HepG2 (cell line): ENCODE data around the gene ZBTB34. TPM values are rescaled to one million over a fixed set of nuclear protein-coding genes. Genes with fewer than 3 reads are reported as not detected.

Experiments
- ATAC-seq: fragments of 200-7000 bp; cut with Tn5 transposase; 3 replicates; pipeline ENCODE4 v1.9.1; 2020; ENCODE audit warnings: mild to moderate bottlenecking, moderate library complexity
- BruUV-seq: library from RNA; stranded (reverse); fragments of 400-500 nt; replicated peaks from 2 replicates; lab custom pipeline; 2021; lab: Mats Ljungman, UMichigan
- CTCF ChIA-PET: fragments of 300-600 bp; formaldehyde crosslinking; extraction: SDS; loops from one replicate; lab custom pipeline; 2021; ENCODE audit warnings: low total read pairs, inconsistent platforms, low intra/inter-chr PET ratio; lab: Yijun Ruan, JAX
- POLR2A ChIA-PET: fragments of 350-600 bp; sonication (Branson Sonifier 250); formaldehyde crosslinking; loops from one replicate; lab custom pipeline; 2020; ENCODE audit warnings: antibody characterized with exemption, inconsistent platforms; lab: Yijun Ruan, JAX
- DNase-seq: peaks from one replicate; pipeline ENCODE4 v3.0.0-alpha.2; 2015; ENCODE audit warnings: low spot score
- FAIRE-seq: peaks from 3 replicates; lab custom pipeline; 2011; peaks lifted over from hg19 to GRCh38; lab: Jason Lieb, UNC
- H2AFZ ChIP-seq: one replicate; pipeline ENCODE4 v1.6.1; 2011; ENCODE audit warnings: low read length, inconsistent platforms
- H3K27ac ChIP-seq: fragments of 300-600 bp; 3 replicates; pipeline ENCODE4 v1.8.0; 2011; ENCODE audit warnings: mixed run types, mild to moderate bottlenecking, mixed read lengths, low read length, inconsistent platforms; ENCODE audit not compliant: insufficient read depth; ENCODE audit errors: extremely low read length
- H3K27me3 ChIP-seq, 2 experiments: fragments of 200-600 bp in 1 of 2; 2 replicates in 1 of 2; 3 replicates in 1 of 2; pipeline versions ENCODE4 v1.6.0 to v1.8.0; 2011; ENCODE audit warnings: low read length in 2 of 2, mild to moderate bottlenecking in 2 of 2, moderate library complexity in 2 of 2, inconsistent platforms in 1 of 2; ENCODE audit not compliant: insufficient read depth in 2 of 2, control insufficient read depth in 1 of 2
- H3K36me3 ChIP-seq, 2 experiments: fragments of 200-600 bp in 1 of 2; replicated peaks in 1 of 2; 2 replicates in 1 of 2; 3 replicates in 1 of 2; pipeline versions ENCODE4 v1.5.1 to v1.8.0; 2011; ENCODE audit warnings: low read length in 2 of 2, inconsistent platforms in 1 of 2; ENCODE audit not compliant: insufficient read depth in 2 of 2, control insufficient read depth in 1 of 2
- H3K4me1 ChIP-seq: 2 replicates; pipeline ENCODE4 v1.5.1; 2012; ENCODE audit warnings: low read length, inconsistent platforms; ENCODE audit not compliant: insufficient read depth
- H3K4me2 ChIP-seq: 2 replicates; pipeline ENCODE4 v1.6.0; 2011; ENCODE audit warnings: low read depth, low read length, inconsistent platforms
- H3K4me3 ChIP-seq, 3 experiments: fragments of 200-600 bp in 1 of 3; sonication (generic), shearing (Covaris generic) in 1 of 3; replicated peaks in 1 of 3; 2 replicates each; pipeline ENCODE4 v1.5.1; 2011 to 2016; ENCODE audit warnings: low read length in 3 of 3, inconsistent platforms in 2 of 3, low read depth in 2 of 3, mild to moderate bottlenecking in 2 of 3, control low read depth in 1 of 3, mixed read lengths in 1 of 3; ENCODE audit not compliant: insufficient read depth in 1 of 3
- H3K79me2 ChIP-seq: one replicate; pipeline ENCODE4 v1.6.1; 2011; ENCODE audit warnings: low read length, inconsistent platforms; ENCODE audit not compliant: insufficient read depth
- H3K9ac ChIP-seq: 2 replicates; pipeline ENCODE4 v1.6.0; 2011; ENCODE audit warnings: mild to moderate bottlenecking, low read depth, low read length, inconsistent platforms; ENCODE audit not compliant: insufficient read depth
- H3K9me3 ChIP-seq: 2 replicates; pipeline ENCODE4 v1.5.1; 2012; ENCODE audit warnings: mild to moderate bottlenecking, low read length
- H4K20me1 ChIP-seq: 2 replicates; pipeline ENCODE4 v1.6.0; 2011; ENCODE audit warnings: inconsistent platforms, mild to moderate bottlenecking, low read length, moderate library complexity; ENCODE audit not compliant: insufficient read depth
- DMAP1 ChIP-seq: IDR thresholded peaks from 2 replicates; pipeline ENCODE4 v1.6.1; 2016
- HNRNPK ChIP-seq: fragments of 200-400 bp; formaldehyde crosslinking; IDR thresholded peaks from 2 replicates; pipeline ENCODE4 v1.6.1; 2018; ENCODE audit warnings: low read length, low read depth, moderate library complexity, mild to moderate bottlenecking; ENCODE audit not compliant: poor library complexity, severe bottlenecking
- RAD51 ChIP-seq: fragments of 450-650 bp; IDR thresholded peaks from 2 replicates; pipeline ENCODE4 v1.6.1; 2016; ENCODE audit warnings: borderline replicate concordance
- TBL1XR1 ChIP-seq: fragments of 150-350 bp; IDR thresholded peaks from 2 replicates; pipeline ENCODE4 v1.6.1; 2014; ENCODE audit warnings: borderline replicate concordance, low read length; ENCODE audit not compliant: partially characterized antibody
- ZNF124 ChIP-seq: sonication (generic); formaldehyde crosslinking; IDR thresholded peaks from 2 replicates; pipeline ENCODE4 v1.4.0; 2020; ENCODE audit warnings: missing genetic modification reagents
- ZNF224 ChIP-seq: sonication (generic); formaldehyde crosslinking; IDR thresholded peaks from 2 replicates; pipeline ENCODE4 v1.5.0; 2020; ENCODE audit warnings: mild to moderate bottlenecking, missing genetic modification reagents
- ZNF235 ChIP-seq: sonication (generic); formaldehyde crosslinking; IDR thresholded peaks from 2 replicates; pipeline ENCODE4 v1.8.1; 2023; ENCODE audit warnings: mild to moderate bottlenecking, missing genetic modification reagents, borderline replicate concordance
- ZNF383 ChIP-seq: sonication (generic); formaldehyde crosslinking; IDR thresholded peaks from 2 replicates; pipeline ENCODE4 v1.4.0; 2020; ENCODE audit warnings: missing genetic modification reagents, mild to moderate bottlenecking, borderline replicate concordance
- ZNF451 ChIP-seq: sonication (generic); formaldehyde crosslinking; IDR thresholded peaks from 2 replicates; pipeline ENCODE4 v1.5.0; 2020; ENCODE audit warnings: mild to moderate bottlenecking, missing genetic modification reagents
- ZNF615 ChIP-seq: sonication (generic); formaldehyde crosslinking; IDR thresholded peaks from 2 replicates; pipeline ENCODE4 v1.5.0; 2020; ENCODE audit warnings: mild to moderate bottlenecking, missing genetic modification reagents, borderline replicate concordance
- WGBS: methylation state at CpG from one replicate; pipeline ENCODE4 v1.1.6; 2017; ENCODE audit warnings: low lambda C conversion rate; 5-methylcytosine and 5-hydroxymethylcytosine counted together
- in situ Hi-C: cut with HindIII; loops from 2 replicates; pipeline ENCODE4 v1.10.0; 2017; ENCODE audit warnings: low pct_unique_long_range_greater_than_20kb; ENCODE audit not compliant: extremely low pct_ligation_motif_present
- intact Hi-C: fragments of 100-400 bp; cut with micrococcal nuclease; formaldehyde crosslinking; loops from one replicate; pipeline ENCODE4 v1.10.0; 2022; ENCODE audit not compliant: unreplicated experiment
- polyA plus RNA-seq, 8 experiments: library from polyadenylated mRNA; depleted of rRNA in 3 of 8; stranded (reverse) in 7 of 8; unstranded in 1 of 8; fragments of >200 nt; fragmentation: Illumina TruSeq in 4 of 8; extraction: Trizol in 4 of 8; gene quantifications; 2 replicates each; pipeline versions ENCODE4 v1.2.1 to v1.2.3, GENCODE V29; 2011 to 2016; ENCODE audit warnings: low read depth in 4 of 8, missing spikeins in 1 of 8, mixed read lengths in 1 of 8; ENCODE audit not compliant: insufficient read depth in 1 of 8
- total RNA-seq, 5 experiments: library from RNA; depleted of rRNA; stranded (reverse); fragments of >200 nt; fragmentation: Illumina TruSeq; extraction: Trizol; gene quantifications; 2 replicates each; pipeline ENCODE4 v1.2.3, GENCODE V29; 2016; ENCODE audit warnings: low read depth in 1 of 5
- TF ChIP-seq, protein P1 (sequence below): sonication (generic); formaldehyde crosslinking; IDR thresholded peaks from 2 replicates; pipeline ENCODE4 v1.4.0; 2020; ENCODE audit warnings: missing genetic modification reagents
- TF ChIP-seq, protein P2 (sequence below): sonication (generic); formaldehyde crosslinking; IDR thresholded peaks from 2 replicates; pipeline ENCODE4 v1.8.1; 2022; ENCODE audit warnings: mild to moderate bottlenecking, missing genetic modification reagents
- TF ChIP-seq, protein P3 (sequence below): sonication (generic); formaldehyde crosslinking; IDR thresholded peaks from 2 replicates; pipeline ENCODE4 v1.4.0; 2020; ENCODE audit warnings: mild to moderate bottlenecking, missing genetic modification reagents
- TF ChIP-seq, protein P4 (sequence below): sonication (generic); formaldehyde crosslinking; IDR thresholded peaks from 2 replicates; pipeline ENCODE4 v1.8.1; 2023; ENCODE audit warnings: missing genetic modification reagents, mild to moderate bottlenecking, borderline replicate concordance

ZBTB34 gene
- total and polyA plus RNA-seq, 2 of the 13 experiments (the other 11 are each of a cell fraction or from before 2014, with no cell fraction given) = 5.9 to 8.7 TPM

DNA sequence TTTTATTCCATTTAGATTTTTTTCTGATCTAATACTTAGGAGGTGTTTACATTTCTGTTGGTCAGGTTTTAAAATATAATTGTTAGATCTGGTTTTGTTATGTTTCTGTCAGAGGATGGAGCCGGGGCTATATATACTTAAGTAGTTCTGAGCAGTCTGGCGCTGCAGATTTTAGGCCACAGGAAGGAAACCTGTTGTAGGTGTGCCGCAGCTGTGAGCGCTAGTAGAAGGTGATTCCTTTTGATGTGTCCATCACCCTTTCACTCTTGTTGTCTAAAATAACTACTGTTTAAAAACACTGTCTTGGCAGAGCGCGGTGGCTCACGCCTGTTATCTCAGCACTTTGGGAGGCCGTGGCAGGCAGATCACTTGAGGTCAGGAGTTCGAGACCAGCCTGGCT is 17.0 kb downstream of the ZBTB34 start:
- Histone ChIP-seq H2AFZ (no peak overlapping the region), H3K36me3 (peaks cover 13 to 27% of the 10 kb centered on the region in 2 experiments; a peak in 4 of 5 replicates), H3K79me2 (peaks cover 23% of the 10 kb centered on the region), H3K9me3 (no peaks in the 10 kb centered on the region), H4K20me1 (no peaks in the 10 kb centered on the region), H3K27ac (no peak overlapping the region), H3K9ac (no peak overlapping the region), H3K4me3 (no peak overlapping the region), H3K4me2 (no peak overlapping the region), H3K4me1 (peaks cover 10% of the 10 kb centered on the region), H3K27me3 (no peaks in the 10 kb centered on the region)
- no TSS peak for BruUV-seq
- no peak for DNase-seq
- ChIA-PET CTCF (no interaction called here), POLR2A (no interaction called here)
- WGBS = 98% methylated on average over 9 of the region's 9 CpGs
- in situ Hi-C loops = no loop called here
- no peak for TF ChIP-seq DMAP1 (CRISPR knock-in tag)
- TF ChIP-seq, protein P1, sequence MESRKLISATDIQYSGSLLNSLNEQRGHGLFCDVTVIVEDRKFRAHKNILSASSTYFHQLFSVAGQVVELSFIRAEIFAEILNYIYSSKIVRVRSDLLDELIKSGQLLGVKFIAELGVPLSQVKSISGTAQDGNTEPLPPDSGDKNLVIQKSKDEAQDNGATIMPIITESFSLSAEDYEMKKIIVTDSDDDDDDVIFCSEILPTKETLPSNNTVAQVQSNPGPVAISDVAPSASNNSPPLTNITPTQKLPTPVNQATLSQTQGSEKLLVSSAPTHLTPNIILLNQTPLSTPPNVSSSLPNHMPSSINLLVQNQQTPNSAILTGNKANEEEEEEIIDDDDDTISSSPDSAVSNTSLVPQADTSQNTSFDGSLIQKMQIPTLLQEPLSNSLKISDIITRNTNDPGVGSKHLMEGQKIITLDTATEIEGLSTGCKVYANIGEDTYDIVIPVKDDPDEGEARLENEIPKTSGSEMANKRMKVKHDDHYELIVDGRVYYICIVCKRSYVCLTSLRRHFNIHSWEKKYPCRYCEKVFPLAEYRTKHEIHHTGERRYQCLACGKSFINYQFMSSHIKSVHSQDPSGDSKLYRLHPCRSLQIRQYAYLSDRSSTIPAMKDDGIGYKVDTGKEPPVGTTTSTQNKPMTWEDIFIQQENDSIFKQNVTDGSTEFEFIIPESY = 0 out of 2 replicates have a peak, but pooled peaks have one; percentile 17
- intact Hi-C loops = no loop called here
- no peak for FAIRE-seq
- ATAC-seq = no peak

DNA sequence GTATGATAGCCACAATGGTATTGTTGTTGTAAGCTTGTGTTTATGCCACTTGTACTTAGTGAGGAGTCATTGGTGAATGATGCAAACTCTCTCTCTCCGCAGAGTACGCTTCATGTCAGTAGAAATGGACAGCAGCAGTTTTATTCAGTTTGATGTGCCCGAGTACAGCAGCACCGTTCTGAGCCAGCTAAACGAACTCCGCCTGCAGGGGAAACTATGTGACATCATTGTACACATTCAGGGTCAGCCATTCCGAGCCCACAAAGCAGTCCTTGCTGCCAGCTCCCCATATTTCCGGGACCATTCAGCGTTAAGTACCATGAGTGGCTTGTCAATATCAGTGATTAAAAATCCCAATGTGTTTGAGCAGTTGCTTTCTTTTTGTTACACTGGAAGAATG is 18.8 kb downstream of the ZBTB34 start:
- no peak overlapping the region for H2AFZ ChIP-seq
- 94% methylated on average over 9 of the region's 9 CpGs for WGBS
- FAIRE-seq = no peak

More for the DNA sequence above, 18.8 kb downstream of the ZBTB34 start:
- DNase-seq = no peak
- no TSS peak for BruUV-seq
- Histone ChIP-seq H3K79me2 (peaks cover 20% of the 10 kb centered on the region), H3K4me3 (no peak overlapping the region), H3K27me3 (no peaks in the 10 kb centered on the region), H3K36me3 (peaks cover 16 to 29% of the 10 kb centered on the region in 2 experiments; a peak in 4 of 5 replicates), H3K4me1 (peaks cover 3% of the 10 kb centered on the region), H3K27ac (no peak overlapping the region), H4K20me1 (no peaks in the 10 kb centered on the region), H3K4me2 (no peak overlapping the region), H3K9me3 (no peaks in the 10 kb centered on the region), H3K9ac (no peak overlapping the region)
- CTCF ChIA-PET = no interaction called here
- intact Hi-C loops = no loop called here
- in situ Hi-C loops = no loop called here
- TF ChIP-seq ZNF615 (CRISPR knock-in tag) = no peak
- TF ChIP-seq, protein P2, sequence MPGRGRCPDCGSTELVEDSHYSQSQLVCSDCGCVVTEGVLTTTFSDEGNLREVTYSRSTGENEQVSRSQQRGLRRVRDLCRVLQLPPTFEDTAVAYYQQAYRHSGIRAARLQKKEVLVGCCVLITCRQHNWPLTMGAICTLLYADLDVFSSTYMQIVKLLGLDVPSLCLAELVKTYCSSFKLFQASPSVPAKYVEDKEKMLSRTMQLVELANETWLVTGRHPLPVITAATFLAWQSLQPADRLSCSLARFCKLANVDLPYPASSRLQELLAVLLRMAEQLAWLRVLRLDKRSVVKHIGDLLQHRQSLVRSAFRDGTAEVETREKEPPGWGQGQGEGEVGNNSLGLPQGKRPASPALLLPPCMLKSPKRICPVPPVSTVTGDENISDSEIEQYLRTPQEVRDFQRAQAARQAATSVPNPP = no peak
- no peak for TF ChIP-seq ZNF383
- TF ChIP-seq ZNF235 (CRISPR knock-in tag) = no peak
- no peak for TF ChIP-seq ZNF451 (CRISPR knock-in tag)
- TF ChIP-seq, protein P3, sequence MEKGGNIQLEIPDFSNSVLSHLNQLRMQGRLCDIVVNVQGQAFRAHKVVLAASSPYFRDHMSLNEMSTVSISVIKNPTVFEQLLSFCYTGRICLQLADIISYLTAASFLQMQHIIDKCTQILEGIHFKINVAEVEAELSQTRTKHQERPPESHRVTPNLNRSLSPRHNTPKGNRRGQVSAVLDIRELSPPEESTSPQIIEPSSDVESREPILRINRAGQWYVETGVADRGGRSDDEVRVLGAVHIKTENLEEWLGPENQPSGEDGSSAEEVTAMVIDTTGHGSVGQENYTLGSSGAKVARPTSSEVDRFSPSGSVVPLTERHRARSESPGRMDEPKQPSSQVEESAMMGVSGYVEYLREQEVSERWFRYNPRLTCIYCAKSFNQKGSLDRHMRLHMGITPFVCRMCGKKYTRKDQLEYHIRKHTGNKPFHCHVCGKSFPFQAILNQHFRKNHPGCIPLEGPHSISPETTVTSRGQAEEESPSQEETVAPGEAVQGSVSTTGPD (CRISPR knock-in tag) = no peak
- no peak for TF ChIP-seq ZNF124 (CRISPR knock-in tag)
- TF ChIP-seq, protein P4, sequence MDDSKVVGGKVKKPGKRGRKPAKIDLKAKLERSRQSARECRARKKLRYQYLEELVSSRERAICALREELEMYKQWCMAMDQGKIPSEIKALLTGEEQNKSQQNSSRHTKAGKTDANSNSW = no peak
- no peak for TF ChIP-seq HNRNPK
- TF ChIP-seq ZNF224 (CRISPR knock-in tag) = no peak
- TF ChIP-seq TBL1XR1 = no peak
- TF ChIP-seq RAD51 = no peak
- POLR2A ChIA-PET = no interaction called here
- ATAC-seq = no peak
